Esophagus squamous epithelium (tissue), 5 donors: ENCODE measurements around the gene SUMO1. TPM values are rescaled to one million over a fixed set of nuclear protein-coding genes. Genes with fewer than 3 reads are reported as not detected.

Source experiments
- DNase-seq: peaks from one replicate; lab custom pipeline; 2025; lab: John Stamatoyannopoulos, UW
- H3K27ac ChIP-seq, 4 donors: fragments of 200-600 bp; sonication (generic); one replicate each; pipeline ENCODE4 v1.5.1; 2016 to 2019; ENCODE audit warnings: mild to moderate bottlenecking in 1 of 4
- H3K27me3 ChIP-seq, 4 donors: fragments of 200-600 bp; sonication (generic); 1 replicate in 3 of 4; 2 replicates in 1 of 4; pipeline versions ENCODE4 v1.5.1 to v1.6.0; 2017 to 2021; ENCODE audit warnings: antibody characterized with exemption in 1 of 4
- H3K36me3 ChIP-seq, 3 donors: fragments of 200-600 bp; sonication (generic); one replicate each; pipeline ENCODE4 v1.5.1; 2016 to 2019
- H3K4me1 ChIP-seq, 3 donors: fragments of 200-600 bp; sonication (generic); one replicate each; pipeline ENCODE4 v1.5.1; 2017 to 2019
- H3K4me3 ChIP-seq, 4 donors: fragments of 200-600 bp; sonication (generic); 1 replicate in 3 of 4; 2 replicates in 1 of 4; pipeline ENCODE4 v1.5.1; 2016 to 2019; ENCODE audit warnings: mild to moderate bottlenecking in 2 of 4, moderate library complexity in 1 of 4
- H3K9me3 ChIP-seq, 3 donors: fragments of 200-600 bp; sonication (generic); one replicate each; pipeline ENCODE4 v1.5.1; 2016 to 2019
- CTCF ChIP-seq, 6 experiments: fragments of 450-650 bp in 4 of 6; fragments of 200-600 bp in 2 of 6; sonication (generic) in 2 of 6; IDR thresholded peaks; one replicate each; pipeline ENCODE4 v1.5.1; 2016 to 2019; ENCODE audit warnings: antibody characterized with exemption in 6 of 6, mild to moderate bottlenecking in 4 of 6, moderate library complexity in 4 of 6
- POLR2A ChIP-seq, 4 donors: fragments of 450-650 bp; IDR thresholded peaks; one replicate each; pipeline ENCODE4 v1.6.1; 2017; ENCODE audit warnings: antibody characterized with exemption in 4 of 4, mild to moderate bottlenecking in 4 of 4, moderate library complexity in 3 of 4
- WGBS, 2 donors: methylation state at CpG; one replicate each; pipeline ENCODE4 v1.1.5; 2018; 5-methylcytosine and 5-hydroxymethylcytosine counted together
- intact Hi-C: fragments of 100-400 bp; cut with DNase I; formaldehyde crosslinking; loops from one replicate; pipeline ENCODE4 v1.15.0; 2022
- total RNA-seq, 4 donors: library from RNA; depleted of rRNA; stranded (reverse); fragments of >200 nt; gene quantifications; one replicate each; pipeline ENCODE4 v1.1.0, GENCODE V29; 2016
- donor health status: DM: yes; HTN: yes; CAD: no.

Gene SUMO1
- total RNA-seq, 4 donors from 2014 or later, result 28.8 to 82.6 (median 54.0) TPM

DNA sequence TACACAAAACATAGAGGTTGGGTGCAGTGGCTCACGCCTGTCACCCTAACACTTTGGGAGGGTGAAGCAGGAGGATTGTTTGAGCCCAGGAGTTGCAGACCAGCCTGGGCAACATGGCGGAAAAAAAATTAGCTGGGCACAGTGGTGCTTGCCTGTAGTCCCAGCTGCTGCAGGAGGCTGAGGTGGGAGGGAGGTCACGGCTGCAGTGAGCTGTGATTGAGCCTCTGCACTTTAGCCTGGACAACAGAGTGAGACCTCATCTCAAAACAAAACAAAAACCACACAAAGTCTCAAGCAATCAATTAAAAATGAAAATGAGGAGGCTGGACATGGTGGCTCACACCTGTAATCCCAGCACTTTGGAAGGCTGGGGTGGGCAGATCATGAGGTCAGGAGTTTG, 32.1 kb upstream of the SUMO1 start:
- Histone ChIP-seq H3K9me3 (no peaks in the 10 kb centered on the region), H3K36me3 (peaks cover 0 to 4% (median 0%) of the 10 kb centered on the region in 3 donors), H3K4me1 (peaks cover 7 to 62% (median 22%) of the 10 kb centered on the region in 3 donors), H3K4me3 (no peak overlapping the region), H3K27me3 (no peaks in the 10 kb centered on the region), H3K27ac (no peak overlapping the region)
- TF ChIP-seq CTCF (IDR thresholded peaks at IDR 0.05), result no peak
- TF ChIP-seq POLR2A (IDR thresholded peaks at IDR 0.05), result no peak
- intact Hi-C loops, result no loop called here
- DNase-seq, result no peak
- 56 to 74% methylated on average over 3 of the region's 3 CpGs for WGBS, 2 donors

DNA sequence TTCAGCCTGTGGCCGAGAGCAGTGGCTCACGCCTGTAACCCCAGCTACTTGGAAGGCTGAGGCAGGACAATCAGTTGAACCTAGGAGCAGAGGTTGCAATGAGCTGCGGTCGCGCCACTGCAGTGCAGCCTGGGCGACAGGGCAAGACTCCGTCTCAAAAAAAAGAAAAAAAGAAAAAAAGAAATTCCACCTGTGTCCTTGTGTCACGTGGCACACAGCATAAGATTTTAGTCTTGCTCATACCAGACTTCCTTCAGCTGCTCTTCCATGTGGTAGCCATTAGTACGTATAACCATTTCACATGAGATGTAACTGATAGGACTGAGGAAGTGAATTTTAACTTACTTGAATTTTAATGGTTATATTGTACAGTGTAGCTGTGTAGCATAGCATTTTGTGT, 31.2 kb upstream of the SUMO1 start:
- no peaks in the 10 kb centered on the region for H3K36me3 ChIP-seq
- no peak overlapping the region for H3K27ac ChIP-seq
- H3K4me3 ChIP-seq, result no peak overlapping the region
- 50 to 54% methylated on average over 9 of the region's 9 CpGs for WGBS, 2 donors
- H3K4me1 ChIP-seq, result peaks cover 7 to 62% (median 24%) of the 10 kb centered on the region in 3 donors
- H3K27me3 ChIP-seq, result no peaks in the 10 kb centered on the region
- TF ChIP-seq CTCF (IDR thresholded peaks at IDR 0.05) (no peak), POLR2A (IDR thresholded peaks at IDR 0.05) (no peak)
- no peaks in the 10 kb centered on the region for H3K9me3 ChIP-seq
- no peak for DNase-seq
- intact Hi-C loops, result no loop called here

DNA sequence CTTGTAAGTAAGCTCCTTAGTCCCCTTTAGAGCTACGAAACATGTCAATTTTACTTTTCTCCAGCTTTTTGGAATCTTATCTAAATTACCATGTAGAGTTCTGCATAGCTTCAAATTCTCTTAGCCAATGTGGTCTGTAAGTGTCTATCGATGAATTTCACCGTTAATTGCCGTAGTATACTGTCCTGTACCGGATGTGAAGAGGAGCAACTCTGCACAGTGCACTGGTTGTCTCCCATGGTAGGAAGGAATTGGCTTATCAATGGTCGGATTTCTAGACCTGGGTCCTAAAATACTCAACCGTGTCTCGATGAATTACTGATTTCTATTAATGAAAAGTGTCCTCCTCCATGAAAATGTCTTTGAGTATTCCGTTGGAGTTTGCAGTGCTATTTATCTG, 29.1 kb upstream of the SUMO1 start:
- intact Hi-C loops, result no loop called here
- Histone ChIP-seq H3K27ac (peak overlapping the region in 2 of 4 donors; percentile 7 to 97), H3K4me1 (peaks cover 7 to 60% (median 24%) of the 10 kb centered on the region in 3 donors)

GRCh38 chr2:202265467-202266277, 27.3 kb upstream of the SUMO1 start, which contains the start of gene NOP58:
Gene NOP58, plus strand, starts transcription at chr2:202265763. Its CDS starts 179 bp downstream, at chr2:202265942.
- Histone ChIP-seq H3K27ac (peak within 1 kb of the TSS; percentile 96 to 98 (median 97)), H3K36me3 (no peaks in the 10 kb centered on the region), H3K4me3 (peak within 1 kb of the TSS; percentile 76 to 97 (median 86)), H3K9me3 (no peaks in the 10 kb centered on the region), H3K4me1 (peaks cover 7 to 52% (median 24%) of the 10 kb centered on the region in 3 donors), H3K27me3 (no peaks in the 10 kb centered on the region)
- TF ChIP-seq CTCF (IDR thresholded peaks at IDR 0.05) (peak in 2 of 6 experiments; percentile 9 to 39), POLR2A (IDR thresholded peaks at IDR 0.05) (peak in 3 of 4 donors; percentile 97 to 99 (median 98))
- intact Hi-C loops, result no loop called here
- WGBS, 2 donors, result 0 to 1% methylated on average over 29 to 34 of the region's 54 CpGs
- DNase-seq, result peak; percentile 57

More for the DNA sequence above, 29.1 kb upstream of the SUMO1 start:
- Histone ChIP-seq H3K4me3 (peak overlapping the region; percentile 76 to 97 (median 86)), H3K9me3 (no peaks in the 10 kb centered on the region), H3K27me3 (no peaks in the 10 kb centered on the region), H3K36me3 (no peaks in the 10 kb centered on the region)
- DNase-seq, result no peak
- TF ChIP-seq POLR2A (IDR thresholded peaks at IDR 0.05) (no peak), CTCF (IDR thresholded peaks at IDR 0.05) (no peak)
- WGBS, 2 donors, result 10 to 14% methylated on average over 9 of the region's 9 CpGs

GRCh38 chr2:202261531-202261930, 23.1 kb upstream of the SUMO1 start:
- no peak for TF ChIP-seq POLR2A (IDR thresholded peaks at IDR 0.05)
- no peak for TF ChIP-seq CTCF (IDR thresholded peaks at IDR 0.05)
- Histone ChIP-seq H3K4me3 (no peak overlapping the region), H3K4me1 (peaks cover 0 to 13% (median 2%) of the 10 kb centered on the region in 3 donors), H3K27me3 (no peaks in the 10 kb centered on the region), H3K9me3 (no peaks in the 10 kb centered on the region), H3K36me3 (no peaks in the 10 kb centered on the region), H3K27ac (no peak overlapping the region)
- intact Hi-C loops, result no loop called here
- 44 to 46% methylated on average over 4 of the region's 4 CpGs for WGBS, 2 donors
- no peak for DNase-seq
